Putamen (tissue), 1 donor: ENCODE results near the gene CLK1.
"Not testable (repeated sequence)": the region's sequence is repeated elsewhere in the genome, so short reads cannot be mapped to it uniquely, and the experiment has no call there.

Experiments used
- DNase-seq: peaks from one replicate; pipeline ENCODE4 v3.0.0-alpha.2; 2016; ENCODE audit warnings: low spot score

The CLK1 gene

GRCh38 chr2:200851398-200852248 lies 12.8 kb downstream of the CLK1 start:
- no peak for DNase-seq

DNA sequence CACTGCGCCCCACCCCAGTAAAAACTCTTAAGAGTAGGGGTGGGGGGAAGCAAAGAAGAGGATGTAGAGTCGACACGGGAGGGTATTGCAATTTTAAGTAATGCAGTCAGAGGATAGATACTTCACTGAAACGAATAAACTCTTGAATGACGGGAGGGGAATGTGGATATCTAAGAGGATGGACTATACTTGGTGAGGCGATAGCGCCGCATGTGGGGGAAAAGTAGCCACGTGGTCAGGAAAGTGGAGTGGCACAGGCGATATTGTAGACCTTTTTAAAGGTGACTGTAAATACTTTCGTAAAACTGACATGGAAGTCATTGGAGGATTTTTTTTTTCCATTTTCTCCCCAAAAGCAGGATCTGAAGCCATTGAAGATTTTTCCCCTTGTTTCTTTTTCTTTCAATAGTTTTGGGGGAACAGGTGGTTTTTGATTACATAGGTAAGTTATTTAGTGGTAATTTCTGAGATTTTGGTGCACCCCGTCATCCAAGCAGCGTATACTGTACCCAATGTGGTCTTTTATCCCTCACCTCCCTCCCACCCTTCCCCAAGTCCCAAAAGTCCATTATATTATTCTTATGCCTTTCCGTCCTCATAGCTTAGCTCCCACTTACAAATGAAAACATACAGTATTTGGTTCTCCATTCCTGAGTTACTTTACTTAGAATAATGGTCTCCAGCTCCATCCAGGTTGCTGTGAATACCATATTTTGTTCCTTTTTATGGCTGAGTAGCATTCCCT lies 13.8 kb downstream of the CLK1 start:
- no peak for DNase-seq

DNA sequence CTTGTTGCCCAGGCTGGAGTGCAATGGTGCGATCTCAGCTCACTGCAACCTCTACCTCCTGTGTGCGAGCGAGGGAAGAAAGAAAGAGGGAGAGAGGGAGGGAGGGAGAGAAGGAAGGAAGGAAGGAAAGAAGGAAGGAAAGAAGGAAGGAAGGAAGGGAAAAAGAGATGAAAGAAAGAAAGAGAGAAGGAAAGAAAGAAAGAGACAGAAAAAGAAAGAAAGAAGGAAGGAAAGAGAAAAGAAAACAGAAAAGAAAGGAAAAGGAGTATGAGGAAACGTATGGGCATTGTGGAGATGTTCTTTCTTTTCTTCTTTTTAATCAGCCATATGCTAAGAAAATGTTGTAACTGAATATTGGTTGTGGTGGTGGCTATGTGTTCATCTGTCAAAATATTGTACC lies 16.5 kb downstream of the CLK1 start:
- DNase-seq = no peak

DNA sequence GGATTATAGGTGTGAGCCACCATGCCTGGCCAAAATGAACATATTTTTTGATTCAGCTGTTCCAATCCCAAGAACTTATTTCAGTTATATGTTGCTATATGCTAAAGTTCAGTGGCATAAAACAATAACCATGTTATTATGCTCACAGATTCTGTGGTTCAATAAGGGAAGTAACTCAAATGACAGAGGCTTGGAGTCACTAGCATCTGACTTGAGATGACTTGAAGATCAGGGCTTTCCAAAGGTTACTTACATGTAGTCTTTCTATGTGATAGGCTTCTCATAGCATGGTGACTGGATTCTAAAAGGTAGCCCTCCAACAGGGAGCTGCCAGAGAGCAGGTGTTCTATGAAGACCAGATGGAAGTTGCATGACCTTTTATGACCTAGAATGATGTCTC lies 17.2 kb downstream of the CLK1 start:
- DNase-seq = no peak

- DNase-seq = no peak
Observed at GRCh38 chr2:200845669-200846325, 18.7 kb downstream of the CLK1 start.

DNA sequence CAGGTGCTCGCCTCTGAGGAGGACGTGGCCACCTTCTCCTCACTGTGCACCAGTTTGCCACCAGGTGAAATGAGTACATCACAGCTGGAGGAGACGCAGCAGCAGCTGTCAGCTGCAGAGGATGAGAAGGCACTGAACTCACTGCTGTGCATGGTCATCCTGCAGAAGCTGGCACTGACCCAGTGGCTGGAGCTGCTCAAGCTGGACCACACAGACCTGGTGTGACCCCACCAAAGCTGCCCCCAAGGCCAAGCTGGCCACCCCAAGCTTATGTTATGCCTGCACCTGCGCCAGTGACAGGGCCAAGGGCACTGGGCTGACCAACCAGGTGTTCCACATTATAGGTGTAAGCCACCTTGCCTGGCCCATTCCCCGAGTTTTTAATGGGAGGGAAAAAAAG lies 19.3 kb downstream of the CLK1 start:
- no peak for DNase-seq

GRCh38 chr2:200843993-200844948 lies 20.2 kb downstream of the CLK1 start:
- DNase-seq = no peak

GRCh38 chr2:200839513-200839912 lies 24.9 kb downstream of the CLK1 start:
- DNase-seq = no peak

DNA sequence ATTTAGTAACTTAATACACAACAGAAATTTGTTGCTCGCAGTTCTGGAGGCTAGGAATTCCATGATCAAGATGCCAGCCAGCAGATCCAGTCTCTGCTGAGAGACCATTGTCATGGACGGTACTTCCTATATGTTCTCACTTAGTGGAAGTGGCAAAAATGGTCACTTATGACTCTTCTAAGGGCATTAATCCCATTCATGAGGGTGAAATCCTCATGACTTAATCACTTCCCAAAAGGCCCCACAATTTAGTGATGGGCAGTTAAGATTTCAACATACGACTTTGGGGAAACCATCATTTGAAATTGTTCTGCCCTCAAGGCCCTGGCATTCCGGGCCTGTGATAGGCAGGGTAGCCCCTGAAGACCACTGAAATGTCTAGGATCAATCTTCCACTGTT lies 29.8 kb downstream of the CLK1 start:
- no peak for DNase-seq

- no peak for DNase-seq
Observed at GRCh38 chr2:200829258-200829655, 35.2 kb downstream of the CLK1 start.

DNA sequence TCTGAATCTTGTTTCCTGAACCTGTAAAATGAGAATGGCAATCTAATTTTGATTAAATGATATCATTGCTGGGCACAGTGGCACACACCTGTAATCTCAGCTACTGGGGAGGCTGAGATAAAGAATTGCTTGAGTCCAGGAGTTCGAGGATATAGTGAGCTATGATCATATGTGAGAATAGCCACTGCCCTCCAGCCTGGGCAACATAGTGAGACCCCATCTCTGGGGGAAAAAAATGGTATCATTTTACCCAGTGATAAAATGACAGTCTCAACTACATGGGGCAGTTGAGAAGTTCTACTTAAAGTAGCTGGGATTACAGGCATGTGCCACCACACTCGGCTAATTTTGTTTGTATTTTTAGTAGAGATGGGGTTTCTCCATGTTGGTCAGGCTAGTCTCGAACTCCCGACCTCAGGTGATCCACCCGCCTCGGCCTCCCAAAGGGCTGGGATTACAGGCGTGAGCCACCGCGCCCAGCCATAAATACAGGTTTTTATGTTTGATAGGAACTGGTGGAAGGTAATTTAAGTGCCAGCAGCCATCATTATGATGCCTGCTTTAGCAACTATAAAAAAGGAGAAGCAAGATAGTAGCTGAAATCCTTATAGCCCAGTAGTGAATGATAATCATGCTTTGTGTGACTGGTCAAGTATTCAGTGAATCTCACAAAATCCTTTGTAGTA lies 35.7 kb downstream of the CLK1 start:
- DNase-seq = no peak

- no peak for DNase-seq
Observed at GRCh38 chr2:200828104-200828503, 36.4 kb downstream of the CLK1 start.

- DNase-seq = no peak
Observed at GRCh38 chr2:200821686-200822245, 42.7 kb downstream of the CLK1 start.

GRCh38 chr2:200820573-200821234 lies 43.8 kb downstream of the CLK1 start:
- no peak for DNase-seq

- DNase-seq = not testable (repeated sequence)
Observed at GRCh38 chr2:200818732-200819131, 45.7 kb downstream of the CLK1 start.

DNA sequence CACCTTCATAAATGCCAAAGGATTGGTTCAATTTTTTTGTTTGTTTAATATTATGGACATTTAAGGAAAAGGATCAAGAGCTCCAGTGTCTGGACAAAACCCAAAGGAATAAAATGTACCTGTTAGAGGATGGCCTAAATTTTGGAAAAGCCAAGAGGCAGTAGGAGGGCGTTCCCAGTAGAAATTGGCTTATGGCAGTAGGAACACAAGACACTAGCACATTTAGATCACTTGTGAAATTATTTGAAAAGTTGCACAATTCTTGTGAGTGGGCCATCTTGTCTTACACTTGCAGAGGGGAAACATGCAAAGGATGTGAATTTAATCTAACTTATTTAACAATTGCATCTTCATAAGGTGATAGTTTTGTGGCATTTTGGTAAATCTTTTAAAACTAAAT lies 49.5 kb downstream of the CLK1 start:
- no peak for DNase-seq

DNA sequence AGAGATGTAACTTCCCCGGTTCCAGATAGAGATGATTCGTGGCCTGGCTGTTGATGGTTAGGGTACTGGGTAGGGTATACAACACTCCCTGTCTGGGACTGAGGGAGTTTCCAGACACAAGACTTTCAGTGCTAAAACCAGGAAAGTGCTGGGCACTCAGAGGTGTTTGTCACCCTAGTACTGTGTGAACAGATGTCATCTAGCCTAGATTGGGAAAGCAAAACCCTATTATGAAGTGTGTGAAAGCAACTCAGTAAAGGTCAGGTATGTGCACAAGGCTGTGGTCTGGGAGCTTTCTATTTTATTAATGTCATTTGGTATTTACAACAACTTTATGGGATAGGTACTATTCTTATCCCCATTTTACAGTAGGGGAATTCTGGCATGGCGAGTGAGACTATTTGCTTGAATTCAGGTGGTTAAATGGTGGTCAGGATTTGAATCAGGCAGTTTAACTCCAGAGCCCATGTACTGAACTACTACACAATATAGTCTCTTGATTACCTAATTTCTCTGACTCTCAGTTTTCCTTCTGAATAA lies 50.1 kb downstream of the CLK1 start:
- no peak for DNase-seq

DNA sequence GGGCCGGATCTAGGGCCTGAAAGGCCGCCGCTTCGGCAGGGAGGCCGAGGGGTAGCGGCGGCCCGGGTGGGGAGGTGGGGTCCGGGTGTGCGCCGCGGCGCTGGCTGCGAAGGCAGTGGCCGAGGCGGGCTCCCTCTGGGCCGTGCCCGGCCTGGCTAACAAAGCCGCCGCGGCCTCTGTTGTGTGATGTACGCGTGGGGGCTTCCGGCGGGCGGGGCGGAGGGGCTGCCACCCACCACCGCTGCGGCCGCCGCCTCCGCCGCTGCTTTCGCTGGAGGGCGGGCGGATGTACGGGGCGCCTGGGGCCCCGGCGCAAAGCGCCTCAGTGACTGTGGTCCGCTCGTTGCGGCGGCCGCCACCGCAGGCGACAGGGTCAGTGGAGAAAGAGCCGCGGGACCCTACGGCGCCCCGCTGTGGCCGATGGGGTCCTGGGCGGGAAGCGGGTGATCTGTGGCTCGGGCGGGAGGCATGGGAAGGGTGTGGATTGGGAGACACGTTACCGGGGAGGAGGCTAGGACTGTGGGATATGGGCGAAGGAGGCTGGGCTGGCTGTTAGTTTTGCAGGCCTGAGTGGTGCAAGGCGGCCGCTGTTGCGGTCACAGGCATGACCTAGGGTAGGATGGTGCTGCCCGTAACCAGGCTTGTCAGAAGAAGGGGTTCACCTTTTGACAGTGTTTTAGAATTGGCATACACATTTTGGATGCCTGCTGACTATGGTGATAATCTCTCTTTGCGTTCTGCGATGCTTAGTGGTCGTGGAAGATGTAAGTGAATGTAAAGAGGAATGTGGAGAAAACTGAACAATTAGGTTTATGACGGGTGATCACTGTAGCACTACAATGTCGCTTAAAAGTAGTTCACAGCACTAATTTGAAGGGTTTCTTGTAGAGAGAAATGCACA lies 52.1 kb downstream of the CLK1 start:
- DNase-seq = peak; percentile 31
